K562 (cell line): ENCODE data around the gene ZNF862. TPM values are rescaled to one million over a fixed set of nuclear protein-coding genes. Genes with fewer than 3 reads are reported as not detected.

ENCODE experiments used
- polyA plus RNA-seq, 8 experiments: library from polyadenylated mRNA; depleted of rRNA in 4 of 8; stranded (reverse) in 5 of 8; unstranded in 3 of 8; fragments of >200 nt; fragmentation: Nextera tagmentation in 2 of 8; fragmentation: Illumina TruSeq in 1 of 8; extraction: Ambion mirVana in 2 of 8; extraction: Trizol in 1 of 8; gene quantifications; 2 replicates each; pipeline versions ENCODE4 v1.2.1 to v1.2.3, GENCODE V29; 2011 to 2014; ENCODE audit warnings: inconsistent platforms in 1 of 8, missing spikeins in 1 of 8
- total RNA-seq, 7 experiments: library from RNA; depleted of rRNA in 6 of 7; stranded (reverse); fragments of >200 nt in 6 of 7; fragmentation: Illumina TruSeq in 2 of 7; extraction: Trizol in 2 of 7; gene quantifications; 2 replicates each; pipeline versions ENCODE4 v1.2.1 to v1.2.3, GENCODE V29; 2011 to 2021; ENCODE audit warnings: low replicate concordance in 1 of 7
- TF ChIP-seq, protein P1 (sequence below): fragments of 450-650 bp; formaldehyde crosslinking; IDR thresholded peaks from 2 replicates; pipeline ENCODE4 v1.4.0; 2020; ENCODE audit warnings: mild to moderate bottlenecking, mixed read lengths
- TF ChIP-seq, protein P2 (sequence below): fragments of 250-450 bp; sonication (Bioruptor Pico); IDR thresholded peaks from 2 replicates; pipeline ENCODE4 v1.8.0; 2022; ENCODE audit warnings: inconsistent platforms

ZNF862 gene
- total and polyA plus RNA-seq, 9 of the 15 experiments (the other 6 are each of a cell fraction or from before 2014, with no cell fraction given): 1.1 to 3.9 (median 2.6) TPM

DNA sequence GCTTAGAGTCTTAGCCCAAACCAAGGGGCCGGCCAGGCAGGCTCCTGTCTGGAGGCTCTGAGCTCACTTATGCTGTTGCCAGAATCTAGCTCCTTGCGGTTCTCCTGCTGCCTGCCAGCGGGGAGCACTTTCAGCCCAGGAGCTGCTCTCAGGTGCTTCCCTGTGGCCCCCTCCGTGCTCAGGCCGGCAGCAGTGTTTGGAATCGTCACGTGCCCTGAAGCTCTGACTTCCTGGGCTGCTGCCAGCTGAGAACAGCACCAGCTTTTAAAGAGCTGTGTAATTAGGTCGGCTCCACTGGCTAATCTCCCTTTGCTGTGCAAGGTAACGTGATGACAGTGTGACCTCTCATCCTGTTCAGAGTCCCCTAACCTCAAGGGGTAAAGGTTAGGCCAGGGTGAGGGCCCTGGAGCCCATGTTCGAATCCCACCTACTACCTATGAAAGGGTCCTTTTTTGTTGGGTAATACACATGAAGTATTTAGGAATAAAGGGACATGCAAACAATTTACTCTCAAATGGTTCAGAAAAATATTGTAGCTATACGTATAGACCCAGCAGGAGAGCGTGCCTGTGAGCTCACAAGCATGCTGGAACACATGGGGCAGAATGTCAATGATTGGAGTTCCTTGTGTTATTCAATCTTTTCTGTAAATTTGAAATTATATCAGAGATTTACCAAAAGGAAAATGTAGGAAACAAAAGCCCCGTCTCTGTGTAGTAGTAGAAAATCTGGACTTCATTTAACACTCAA is 16.6 kb downstream of the ZNF862 start (continued):
- TF ChIP-seq, protein P1, sequence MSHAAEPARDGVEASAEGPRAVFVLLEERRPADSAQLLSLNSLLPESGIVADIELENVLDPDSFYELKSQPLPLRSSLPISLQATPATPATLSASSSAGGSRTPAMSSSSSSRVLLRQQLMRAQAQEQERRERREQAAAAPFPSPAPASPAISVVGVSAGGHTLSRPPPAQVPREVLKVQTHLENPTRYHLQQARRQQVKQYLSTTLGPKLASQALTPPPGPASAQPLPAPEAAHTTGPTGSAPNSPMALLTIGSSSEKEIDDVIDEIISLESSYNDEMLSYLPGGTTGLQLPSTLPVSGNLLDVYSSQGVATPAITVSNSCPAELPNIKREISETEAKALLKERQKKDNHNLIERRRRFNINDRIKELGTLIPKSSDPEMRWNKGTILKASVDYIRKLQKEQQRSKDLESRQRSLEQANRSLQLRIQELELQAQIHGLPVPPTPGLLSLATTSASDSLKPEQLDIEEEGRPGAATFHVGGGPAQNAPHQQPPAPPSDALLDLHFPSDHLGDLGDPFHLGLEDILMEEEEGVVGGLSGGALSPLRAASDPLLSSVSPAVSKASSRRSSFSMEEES (CRISPR knock-in tag): peak; percentile 40; the same call in 1 of the 2 replicates
- TF ChIP-seq, protein P2, sequence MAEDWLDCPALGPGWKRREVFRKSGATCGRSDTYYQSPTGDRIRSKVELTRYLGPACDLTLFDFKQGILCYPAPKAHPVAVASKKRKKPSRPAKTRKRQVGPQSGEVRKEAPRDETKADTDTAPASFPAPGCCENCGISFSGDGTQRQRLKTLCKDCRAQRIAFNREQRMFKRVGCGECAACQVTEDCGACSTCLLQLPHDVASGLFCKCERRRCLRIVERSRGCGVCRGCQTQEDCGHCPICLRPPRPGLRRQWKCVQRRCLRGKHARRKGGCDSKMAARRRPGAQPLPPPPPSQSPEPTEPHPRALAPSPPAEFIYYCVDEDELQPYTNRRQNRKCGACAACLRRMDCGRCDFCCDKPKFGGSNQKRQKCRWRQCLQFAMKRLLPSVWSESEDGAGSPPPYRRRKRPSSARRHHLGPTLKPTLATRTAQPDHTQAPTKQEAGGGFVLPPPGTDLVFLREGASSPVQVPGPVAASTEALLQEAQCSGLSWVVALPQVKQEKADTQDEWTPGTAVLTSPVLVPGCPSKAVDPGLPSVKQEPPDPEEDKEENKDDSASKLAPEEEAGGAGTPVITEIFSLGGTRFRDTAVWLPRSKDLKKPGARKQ (CRISPR knock-in tag): no peak
